Lung (tissue), 12 donors: ENCODE data around the gene NAB2. TPM values are rescaled to one million over a fixed set of nuclear protein-coding genes. Genes with fewer than 3 reads are reported as not detected.

ENCODE experiments used
- ATAC-seq: fragments of 200-7000 bp; cut with Tn5 transposase; one replicate; pipeline ENCODE4 v1.9.1; 2020; ENCODE audit warnings: moderate number of reproducible peaks; ENCODE audit not compliant: insufficient read depth, low FRiP score
- DNase-seq, 3 donors: peaks; one replicate each; pipeline ENCODE4 v3.0.0-alpha.2; 2013 to 2017
- H3K27ac ChIP-seq, 2 donors: one replicate each; pipeline ENCODE4 v1.5.1; 2013; ENCODE audit warnings: mild to moderate bottlenecking in 2 of 2, moderate library complexity in 2 of 2, control low read depth in 1 of 2, inconsistent platforms in 1 of 2, low read depth in 1 of 2, low read length in 1 of 2
- H3K27me3 ChIP-seq, 3 donors: one replicate each; pipeline ENCODE4 v1.5.1; 2013; ENCODE audit warnings: low read length in 2 of 3; ENCODE audit not compliant: control insufficient read depth in 3 of 3, insufficient read depth in 3 of 3
- H3K36me3 ChIP-seq, 4 donors: one replicate each; pipeline ENCODE4 v1.5.1; 2013; ENCODE audit warnings: low read length in 4 of 4, mild to moderate bottlenecking in 1 of 4, moderate library complexity in 1 of 4; ENCODE audit not compliant: control insufficient read depth in 4 of 4, insufficient read depth in 4 of 4
- H3K4me1 ChIP-seq, 5 donors: one replicate each; pipeline ENCODE4 v1.5.1; 2013; ENCODE audit warnings: low read length in 5 of 5, mild to moderate bottlenecking in 2 of 5, moderate library complexity in 1 of 5; ENCODE audit not compliant: control insufficient read depth in 5 of 5, insufficient read depth in 5 of 5
- H3K4me3 ChIP-seq: one replicate; pipeline ENCODE4 v1.5.1; 2013; ENCODE audit warnings: mild to moderate bottlenecking, control low read depth, moderate library complexity
- H3K9ac ChIP-seq, 2 donors: one replicate each; pipeline ENCODE4 v1.5.1; 2013; ENCODE audit warnings: low read length in 2 of 2, control low read depth in 1 of 2; ENCODE audit not compliant: insufficient read depth in 1 of 2
- H3K9me3 ChIP-seq, 4 donors: one replicate each; pipeline ENCODE4 v1.5.1; 2013; ENCODE audit warnings: low read length in 3 of 4, mild to moderate bottlenecking in 1 of 4, moderate library complexity in 1 of 4; ENCODE audit not compliant: control insufficient read depth in 4 of 4, insufficient read depth in 3 of 4
- CTCF ChIP-seq: IDR thresholded peaks from 2 replicates; pipeline ENCODE4 v1.5.1; 2012; ENCODE audit warnings: mild to moderate bottlenecking; ENCODE audit errors: control extremely low read depth, extremely low read depth
- WGBS, 2 donors: extraction: QIAGEN DNeasy Blood & Tissue Kit; methylation state at CpG; one replicate each; pipeline ENCODE4 v1.1.7; 2013; 5-methylcytosine and 5-hydroxymethylcytosine counted together
- polyA plus RNA-seq, 2 donors: library from polyadenylated mRNA; stranded (reverse); fragments of 200-250 nt; gene quantifications; one replicate each; pipeline ENCODE4 v1.2.1, GENCODE V29; 2013
- total RNA-seq, 2 donors: library from RNA; depleted of rRNA in 1 of 2; stranded (reverse); fragments of >200 nt in 1 of 2; gene quantifications; one replicate each; pipeline ENCODE4 v1.2.1, GENCODE V29; 2014 to 2021
- donor health status: control.
- donor health status: control.
- donor health status: Bipolar disorder and iron deficiency.
- donor health status: healthy.
- donor health status: DM: yes; HTN: yes; CAD: no.

The NAB2 gene
- total and polyA plus RNA-seq, 4 donors, result 16.7 to 51.3 (median 38.9) TPM

- WGBS, 2 donors, result 3 to 4% methylated on average over 28 of the region's 28 CpGs
- peaks cover 0 to 26% (median 8%) of the 10 kb centered on the region in 5 donors for H3K4me1 ChIP-seq
- H3K27ac ChIP-seq, result peak overlapping the region; percentile 92 to 99
- H3K36me3 ChIP-seq, result peaks cover 0 to 28% (median 14%) of the 10 kb centered on the region in 4 donors
- peak overlapping the region; percentile 86 to 94 for H3K9ac ChIP-seq
- no peak for TF ChIP-seq CTCF
- ATAC-seq (no peak), DNase-seq (peak; percentile 68 to 81 (median 71))
- H3K27me3 ChIP-seq, result no peaks in the 10 kb centered on the region
- H3K9me3 ChIP-seq, result no peaks in the 10 kb centered on the region
- peak overlapping the region; percentile 88 for H3K4me3 ChIP-seq
Measured at GRCh38 chr12:57110104-57111030, 21.5 kb downstream of the NAB2 start.

- Histone ChIP-seq H3K27me3 (no peaks in the 10 kb centered on the region), H3K27ac (peak within 1 kb of the TSS; percentile 92 to 99), H3K9ac (peak within 1 kb of the TSS; percentile 86 to 94), H3K9me3 (no peaks in the 10 kb centered on the region), H3K4me1 (peaks cover 0 to 26% (median 8%) of the 10 kb centered on the region in 5 donors), H3K4me3 (peak within 1 kb of the TSS; percentile 88), H3K36me3 (peaks cover 0 to 21% (median 9%) of the 10 kb centered on the region in 4 donors)
- no peak for TF ChIP-seq CTCF
- ATAC-seq (peak; percentile 72), DNase-seq (peak; percentile 86 to 94 (median 92))
- 1% methylated on average over 12 to 13 of the region's 13 CpGs for WGBS, 2 donors
Measured at GRCh38 chr12:57111031-57111734, 22.3 kb downstream of the NAB2 start, which contains the start of gene STAT6. Gene STAT6, minus strand, starts transcription at chr12:57111362. Its CDS starts 3,084 bp downstream, at chr12:57108278.

- ATAC-seq (no peak), DNase-seq (no peak)
- Histone ChIP-seq H3K27me3 (no peaks in the 10 kb centered on the region), H3K9ac (peak overlapping the region in 1 of 2 donors; percentile 57), H3K4me1 (peaks cover 0 to 26% (median 7%) of the 10 kb centered on the region in 5 donors), H3K9me3 (no peaks in the 10 kb centered on the region), H3K36me3 (peaks cover 0 to 6% (median 0%) of the 10 kb centered on the region in 4 donors), H3K27ac (peak overlapping the region; percentile 92 to 99), H3K4me3 (no peak overlapping the region)
- 66 to 70% methylated on average over 9 of the region's 9 CpGs for WGBS, 2 donors
- TF ChIP-seq CTCF, result peak; percentile 84
Measured at GRCh38 chr12:57112492-57113294, 23.8 kb downstream of the NAB2 start.
